HG03521 (cell line): ENCODE measurements around the gene TEX28.
"Not testable (repeated sequence)": the region's sequence is repeated elsewhere in the genome, so short reads cannot be mapped to it uniquely, and the experiment has no call there.

Experiments used
- ATAC-seq: cut with Tn5 transposase; IDR thresholded peaks from one replicate; pipeline ENCODE4 v1.9.1; 2021; ENCODE audit warnings: mild to moderate bottlenecking, moderate library complexity; ENCODE audit not compliant: unreplicated experiment

Gene TEX28

GRCh38 chrX:154248076-154248475 is 46.8 kb downstream of the TEX28 start:
- not testable (repeated sequence) for ATAC-seq

- ATAC-seq = peak; percentile 56
Observed at GRCh38 chrX:154247377-154248045, 47.4 kb downstream of the TEX28 start.

- not testable (repeated sequence) for ATAC-seq
Observed at GRCh38 chrX:154239982-154240503, 54.9 kb downstream of the TEX28 start.

- ATAC-seq = not testable (repeated sequence)
Observed at GRCh38 chrX:154238939-154239559, 55.9 kb downstream of the TEX28 start.

GRCh38 chrX:154233620-154234019 is 61.3 kb downstream of the TEX28 start:
- not testable (repeated sequence) for ATAC-seq

GRCh38 chrX:154231443-154231842 is 63.5 kb downstream of the TEX28 start:
- ATAC-seq = not testable (repeated sequence)

GRCh38 chrX:154226706-154227105 is 68.2 kb downstream of the TEX28 start:
- ATAC-seq = not testable (repeated sequence)

GRCh38 chrX:154225292-154225691 is 69.6 kb downstream of the TEX28 start:
- not testable (repeated sequence) for ATAC-seq
